HepG2 (cell line): ENCODE measurements around the gene PXDC1. TPM values are rescaled to one million over a fixed set of nuclear protein-coding genes. Genes with fewer than 3 reads are reported as not detected.

Source experiments
- ATAC-seq: fragments of 200-7000 bp; cut with Tn5 transposase; 3 replicates; pipeline ENCODE4 v1.9.1; 2020; ENCODE audit warnings: mild to moderate bottlenecking, moderate library complexity
- BruUV-seq: library from RNA; stranded (reverse); fragments of 400-500 nt; replicated peaks from 2 replicates; lab custom pipeline; 2021; lab: Mats Ljungman, UMichigan
- CTCF ChIA-PET: fragments of 300-600 bp; formaldehyde crosslinking; extraction: SDS; loops from one replicate; lab custom pipeline; 2021; ENCODE audit warnings: low total read pairs, inconsistent platforms, low intra/inter-chr PET ratio; lab: Yijun Ruan, JAX
- POLR2A ChIA-PET: fragments of 350-600 bp; sonication (Branson Sonifier 250); formaldehyde crosslinking; loops from one replicate; lab custom pipeline; 2020; ENCODE audit warnings: antibody characterized with exemption, inconsistent platforms; lab: Yijun Ruan, JAX
- DNase-seq: peaks from one replicate; pipeline ENCODE4 v3.0.0-alpha.2; 2015; ENCODE audit warnings: low spot score
- FAIRE-seq: peaks from 3 replicates; lab custom pipeline; 2011; peaks lifted over from hg19 to GRCh38; lab: Jason Lieb, UNC
- H2AFZ ChIP-seq: one replicate; pipeline ENCODE4 v1.6.1; 2011; ENCODE audit warnings: low read length, inconsistent platforms
- H3K27ac ChIP-seq: fragments of 300-600 bp; 3 replicates; pipeline ENCODE4 v1.8.0; 2011; ENCODE audit warnings: mixed run types, mild to moderate bottlenecking, mixed read lengths, low read length, inconsistent platforms; ENCODE audit not compliant: insufficient read depth; ENCODE audit errors: extremely low read length
- H3K27me3 ChIP-seq, 2 experiments: fragments of 200-600 bp in 1 of 2; 2 replicates in 1 of 2; 3 replicates in 1 of 2; pipeline versions ENCODE4 v1.6.0 to v1.8.0; 2011; ENCODE audit warnings: low read length in 2 of 2, mild to moderate bottlenecking in 2 of 2, moderate library complexity in 2 of 2, inconsistent platforms in 1 of 2; ENCODE audit not compliant: insufficient read depth in 2 of 2, control insufficient read depth in 1 of 2
- H3K36me3 ChIP-seq, 2 experiments: fragments of 200-600 bp in 1 of 2; replicated peaks in 1 of 2; 2 replicates in 1 of 2; 3 replicates in 1 of 2; pipeline versions ENCODE4 v1.5.1 to v1.8.0; 2011; ENCODE audit warnings: low read length in 2 of 2, inconsistent platforms in 1 of 2; ENCODE audit not compliant: insufficient read depth in 2 of 2, control insufficient read depth in 1 of 2
- H3K4me1 ChIP-seq: 2 replicates; pipeline ENCODE4 v1.5.1; 2012; ENCODE audit warnings: low read length, inconsistent platforms; ENCODE audit not compliant: insufficient read depth
- H3K4me2 ChIP-seq: 2 replicates; pipeline ENCODE4 v1.6.0; 2011; ENCODE audit warnings: low read depth, low read length, inconsistent platforms
- H3K4me3 ChIP-seq, 3 experiments: fragments of 200-600 bp in 1 of 3; sonication (generic), shearing (Covaris generic) in 1 of 3; replicated peaks in 1 of 3; 2 replicates each; pipeline ENCODE4 v1.5.1; 2011 to 2016; ENCODE audit warnings: low read length in 3 of 3, inconsistent platforms in 2 of 3, low read depth in 2 of 3, mild to moderate bottlenecking in 2 of 3, control low read depth in 1 of 3, mixed read lengths in 1 of 3; ENCODE audit not compliant: insufficient read depth in 1 of 3
- H3K79me2 ChIP-seq: one replicate; pipeline ENCODE4 v1.6.1; 2011; ENCODE audit warnings: low read length, inconsistent platforms; ENCODE audit not compliant: insufficient read depth
- H3K9ac ChIP-seq: 2 replicates; pipeline ENCODE4 v1.6.0; 2011; ENCODE audit warnings: mild to moderate bottlenecking, low read depth, low read length, inconsistent platforms; ENCODE audit not compliant: insufficient read depth
- H3K9me3 ChIP-seq: 2 replicates; pipeline ENCODE4 v1.5.1; 2012; ENCODE audit warnings: mild to moderate bottlenecking, low read length
- H4K20me1 ChIP-seq: 2 replicates; pipeline ENCODE4 v1.6.0; 2011; ENCODE audit warnings: inconsistent platforms, mild to moderate bottlenecking, low read length, moderate library complexity; ENCODE audit not compliant: insufficient read depth
- CEBPB ChIP-seq: IDR thresholded peaks from 2 replicates; pipeline ENCODE4 v1.6.1; 2011; ENCODE audit warnings: low read depth, low read length, improper control_type of control experiment, borderline replicate concordance
- NFYB ChIP-seq: sonication (generic); formaldehyde crosslinking; IDR thresholded peaks from 2 replicates; pipeline ENCODE4 v1.4.0; 2020; ENCODE audit warnings: missing genetic modification reagents
- ZNF383 ChIP-seq: sonication (generic); formaldehyde crosslinking; IDR thresholded peaks from 2 replicates; pipeline ENCODE4 v1.4.0; 2020; ENCODE audit warnings: missing genetic modification reagents, mild to moderate bottlenecking, borderline replicate concordance
- ZNF674 ChIP-seq: sonication (generic); formaldehyde crosslinking; IDR thresholded peaks from 2 replicates; pipeline ENCODE4 v1.5.0; 2020; ENCODE audit warnings: low read depth, mild to moderate bottlenecking, missing genetic modification reagents
- ZNF770 ChIP-seq: sonication (generic); formaldehyde crosslinking; IDR thresholded peaks from 2 replicates; pipeline ENCODE4 v1.5.0; 2020; ENCODE audit warnings: mild to moderate bottlenecking, missing genetic modification reagents
- WGBS: methylation state at CpG from one replicate; pipeline ENCODE4 v1.1.6; 2017; ENCODE audit warnings: low lambda C conversion rate; 5-methylcytosine and 5-hydroxymethylcytosine counted together
- in situ Hi-C: cut with HindIII; loops from 2 replicates; pipeline ENCODE4 v1.10.0; 2017; ENCODE audit warnings: low pct_unique_long_range_greater_than_20kb; ENCODE audit not compliant: extremely low pct_ligation_motif_present
- intact Hi-C: fragments of 100-400 bp; cut with micrococcal nuclease; formaldehyde crosslinking; loops from one replicate; pipeline ENCODE4 v1.10.0; 2022; ENCODE audit not compliant: unreplicated experiment
- polyA plus RNA-seq, 8 experiments: library from polyadenylated mRNA; depleted of rRNA in 3 of 8; stranded (reverse) in 7 of 8; unstranded in 1 of 8; fragments of >200 nt; fragmentation: Illumina TruSeq in 4 of 8; extraction: Trizol in 4 of 8; gene quantifications; 2 replicates each; pipeline versions ENCODE4 v1.2.1 to v1.2.3, GENCODE V29; 2011 to 2016; ENCODE audit warnings: low read depth in 4 of 8, missing spikeins in 1 of 8, mixed read lengths in 1 of 8; ENCODE audit not compliant: insufficient read depth in 1 of 8
- total RNA-seq, 5 experiments: library from RNA; depleted of rRNA; stranded (reverse); fragments of >200 nt; fragmentation: Illumina TruSeq; extraction: Trizol; gene quantifications; 2 replicates each; pipeline ENCODE4 v1.2.3, GENCODE V29; 2016; ENCODE audit warnings: low read depth in 1 of 5
- TF ChIP-seq, protein P1 (sequence below), 2 experiments: fragments of 450-650 bp in 1 of 2; sonication (generic) in 1 of 2; formaldehyde crosslinking in 1 of 2; IDR thresholded peaks; 2 replicates each; pipeline versions ENCODE4 v1.6.1 to v1.8.0; 2016 to 2022; ENCODE audit warnings: antibody characterized with exemption in 1 of 2, mild to moderate bottlenecking in 1 of 2, missing genetic modification reagents in 1 of 2

PXDC1 gene
- total and polyA plus RNA-seq, 2 of the 13 experiments (the other 11 are each of a cell fraction or from before 2014, with no cell fraction given): 32.4 to 34.7 TPM

DNA sequence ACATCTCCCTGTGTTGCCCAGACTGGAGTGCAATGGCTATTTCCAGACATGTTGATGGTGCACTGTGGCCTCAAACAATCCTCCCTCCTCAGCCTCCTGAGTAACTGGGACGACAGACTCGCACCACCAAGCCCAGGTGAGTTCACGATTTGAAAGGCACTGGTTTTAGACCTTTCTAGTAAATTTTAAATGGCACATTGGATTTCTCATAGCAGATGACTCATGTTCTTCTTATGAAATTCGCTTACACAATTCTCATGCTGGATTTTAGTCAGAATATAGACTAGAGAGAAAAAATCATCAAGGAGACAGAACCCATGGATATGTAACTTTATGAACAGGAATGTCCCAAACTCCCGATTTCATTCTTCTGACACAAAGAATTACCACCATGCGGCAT is 18.1 kb upstream of the PXDC1 start:
- intact Hi-C loops (no loop called here), in situ Hi-C loops (no loop called here)
- BruUV-seq: no TSS peak
- WGBS: 47% methylated on average over 6 of the region's 6 CpGs
- H3K4me3 ChIP-seq: no peak overlapping the region
- FAIRE-seq (no peak), DNase-seq (no peak), ATAC-seq (no peak)
- no peak overlapping the region for H2AFZ ChIP-seq
- peak; percentile 22; the same call in 1 of the 2 replicates for TF ChIP-seq CEBPB
- no peak for TF ChIP-seq ZNF674 (CRISPR knock-in tag)
- peak; percentile 64 for TF ChIP-seq ZNF770 (CRISPR knock-in tag)
- ChIA-PET POLR2A (interaction anchor here (0.7 kb wide), 1 partner anchor 69 kb away, joined by 3 read pairs; no protein-coding TSS in a partner anchor), CTCF (no interaction called here)
- H3K4me2 ChIP-seq: no peak overlapping the region
- H3K36me3 ChIP-seq: no peaks in the 10 kb centered on the region
- no peaks in the 10 kb centered on the region for H3K9me3 ChIP-seq
- no peaks in the 10 kb centered on the region for H3K79me2 ChIP-seq
- H4K20me1 ChIP-seq: no peaks in the 10 kb centered on the region
- H3K27ac ChIP-seq: no peak overlapping the region
- H3K9ac ChIP-seq: no peak overlapping the region
- peaks cover 0 to 8% of the 10 kb centered on the region in 2 experiments; a peak in 1 of 5 replicates for H3K27me3 ChIP-seq
- no peaks in the 10 kb centered on the region for H3K4me1 ChIP-seq

DNA sequence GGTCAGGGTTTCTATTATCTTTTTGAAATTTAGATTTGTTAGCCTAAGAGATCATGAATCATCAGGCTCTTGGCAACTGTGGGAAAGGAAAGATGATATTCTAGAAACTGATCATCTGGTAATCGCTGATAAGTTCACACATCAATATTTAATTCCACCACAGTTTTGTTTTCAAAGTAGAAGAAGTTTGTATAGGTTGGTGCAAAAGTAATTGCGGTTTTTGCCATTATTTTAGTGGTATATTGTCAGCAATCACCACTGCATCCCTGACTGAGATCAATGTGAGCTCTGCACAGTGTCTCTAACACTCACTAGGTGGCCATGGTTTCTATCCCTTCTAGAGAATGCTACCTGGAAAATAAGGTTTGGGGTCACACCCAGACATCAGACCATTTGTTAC is 17.0 kb upstream of the PXDC1 start:
- no TSS peak for BruUV-seq
- 31% methylated on average over 2 of the region's 2 CpGs for WGBS
- TF ChIP-seq, protein P1, sequence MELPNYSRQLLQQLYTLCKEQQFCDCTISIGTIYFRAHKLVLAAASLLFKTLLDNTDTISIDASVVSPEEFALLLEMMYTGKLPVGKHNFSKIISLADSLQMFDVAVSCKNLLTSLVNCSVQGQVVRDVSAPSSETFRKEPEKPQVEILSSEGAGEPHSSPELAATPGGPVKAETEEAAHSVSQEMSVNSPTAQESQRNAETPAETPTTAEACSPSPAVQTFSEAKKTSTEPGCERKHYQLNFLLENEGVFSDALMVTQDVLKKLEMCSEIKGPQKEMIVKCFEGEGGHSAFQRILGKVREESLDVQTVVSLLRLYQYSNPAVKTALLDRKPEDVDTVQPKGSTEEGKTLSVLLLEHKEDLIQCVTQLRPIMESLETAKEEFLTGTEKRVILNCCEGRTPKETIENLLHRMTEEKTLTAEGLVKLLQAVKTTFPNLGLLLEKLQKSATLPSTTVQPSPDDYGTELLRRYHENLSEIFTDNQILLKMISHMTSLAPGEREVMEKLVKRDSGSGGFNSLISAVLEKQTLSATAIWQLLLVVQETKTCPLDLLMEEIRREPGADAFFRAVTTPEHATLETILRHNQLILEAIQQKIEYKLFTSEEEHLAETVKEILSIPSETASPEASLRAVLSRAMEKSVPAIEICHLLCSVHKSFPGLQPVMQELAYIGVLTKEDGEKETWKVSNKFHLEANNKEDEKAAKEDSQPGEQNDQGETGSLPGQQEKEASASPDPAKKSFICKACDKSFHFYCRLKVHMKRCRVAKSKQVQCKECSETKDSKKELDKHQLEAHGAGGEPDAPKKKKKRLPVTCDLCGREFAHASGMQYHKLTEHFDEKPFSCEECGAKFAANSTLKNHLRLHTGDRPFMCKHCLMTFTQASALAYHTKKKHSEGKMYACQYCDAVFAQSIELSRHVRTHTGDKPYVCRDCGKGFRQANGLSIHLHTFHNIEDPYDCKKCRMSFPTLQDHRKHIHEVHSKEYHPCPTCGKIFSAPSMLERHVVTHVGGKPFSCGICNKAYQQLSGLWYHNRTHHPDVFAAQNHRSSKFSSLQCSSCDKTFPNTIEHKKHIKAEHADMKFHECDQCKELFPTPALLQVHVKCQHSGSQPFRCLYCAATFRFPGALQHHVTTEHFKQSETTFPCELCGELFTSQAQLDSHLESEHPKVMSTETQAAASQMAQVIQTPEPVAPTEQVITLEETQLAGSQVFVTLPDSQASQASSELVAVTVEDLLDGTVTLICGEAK (IDR thresholded peaks at IDR 0.05): peak; percentile 87
- TF ChIP-seq, protein P1 (CRISPR knock-in tag; IDR thresholded peaks at IDR 0.05): no peak
- TF ChIP-seq NFYB (CRISPR knock-in tag) (no peak), ZNF383 (CRISPR knock-in tag) (no peak)

More for the DNA sequence above, 17.0 kb upstream of the PXDC1 start:
- Histone ChIP-seq H3K4me1 (no peaks in the 10 kb centered on the region), H2AFZ (no peak overlapping the region), H3K79me2 (no peaks in the 10 kb centered on the region), H3K4me2 (no peak overlapping the region), H3K9me3 (no peaks in the 10 kb centered on the region), H4K20me1 (no peaks in the 10 kb centered on the region), H3K4me3 (no peak overlapping the region), H3K27ac (no peak overlapping the region), H3K27me3 (peaks cover 0 to 14% of the 10 kb centered on the region in 2 experiments; a peak in 1 of 5 replicates), H3K36me3 (no peaks in the 10 kb centered on the region), H3K9ac (no peak overlapping the region)
- DNase-seq (no peak), ATAC-seq (no peak), FAIRE-seq (no peak)
- ChIA-PET CTCF (no interaction called here), POLR2A (interaction anchor here (1.7 to 2.1 kb wide), 2 partner anchors 10 to 20 kb away, joined by 4 to 6 read pairs; no protein-coding TSS in a partner anchor)
- intact Hi-C loops (no loop called here), in situ Hi-C loops (no loop called here)
